Muscle of leg (tissue), 11 donors: ENCODE data around the gene ADRM1. TPM values are rescaled to one million over a fixed set of nuclear protein-coding genes. Genes with fewer than 3 reads are reported as not detected.

Experiments used
- DNase-seq: peaks from one replicate; pipeline ENCODE4 v3.0.0; 2013
- H3K27ac ChIP-seq: one replicate; pipeline ENCODE4 v1.5.1; 2013; ENCODE audit warnings: mild to moderate bottlenecking, low read length, control low read depth
- H3K27me3 ChIP-seq: one replicate; pipeline ENCODE4 v1.6.1; 2013; ENCODE audit warnings: low read length; ENCODE audit not compliant: control insufficient read depth, insufficient read depth
- H3K36me3 ChIP-seq: one replicate; pipeline ENCODE4 v1.6.1; 2013; ENCODE audit warnings: low read length; ENCODE audit not compliant: control insufficient read depth, insufficient read depth
- H3K4me1 ChIP-seq: one replicate; pipeline ENCODE4 v1.6.1; 2013; ENCODE audit warnings: low read length; ENCODE audit not compliant: control insufficient read depth, insufficient read depth
- H3K4me3 ChIP-seq: one replicate; pipeline ENCODE4 v1.5.1; 2013; ENCODE audit warnings: low read length, control low read depth
- H3K9me3 ChIP-seq: replicated peaks from 2 replicates; pipeline ENCODE4 v1.6.1; 2013; ENCODE audit warnings: low read depth, low read length; ENCODE audit not compliant: control insufficient read depth
- WGBS: methylation state at CpG from one replicate; pipeline ENCODE4 v1.1.5; 2013; ENCODE audit warnings: missing lambda C conversion rate; ENCODE audit not compliant: insufficient coverage; 5-methylcytosine and 5-hydroxymethylcytosine counted together
- polyA plus RNA-seq, 8 donors: library from polyadenylated mRNA; unstranded; fragments of 120-200 nt; gene quantifications; one replicate each; pipeline versions ENCODE4 v1.2.1 to v1.2.3, GENCODE V29; 2013; ENCODE audit warnings: inconsistent platforms in 1 of 8, low replicate concordance in 1 of 8; ENCODE audit not compliant: insufficient read length in 8 of 8, insufficient read depth in 1 of 8
- total RNA-seq: library from RNA; stranded (reverse); fragments of 120-200 nt; gene quantifications from one replicate; pipeline ENCODE4 v1.2.4, GENCODE V29; 2013

ADRM1 gene
- total and polyA plus RNA-seq, 9 donors, result 53.6 to 65.6 (median 59.2) TPM

DNA sequence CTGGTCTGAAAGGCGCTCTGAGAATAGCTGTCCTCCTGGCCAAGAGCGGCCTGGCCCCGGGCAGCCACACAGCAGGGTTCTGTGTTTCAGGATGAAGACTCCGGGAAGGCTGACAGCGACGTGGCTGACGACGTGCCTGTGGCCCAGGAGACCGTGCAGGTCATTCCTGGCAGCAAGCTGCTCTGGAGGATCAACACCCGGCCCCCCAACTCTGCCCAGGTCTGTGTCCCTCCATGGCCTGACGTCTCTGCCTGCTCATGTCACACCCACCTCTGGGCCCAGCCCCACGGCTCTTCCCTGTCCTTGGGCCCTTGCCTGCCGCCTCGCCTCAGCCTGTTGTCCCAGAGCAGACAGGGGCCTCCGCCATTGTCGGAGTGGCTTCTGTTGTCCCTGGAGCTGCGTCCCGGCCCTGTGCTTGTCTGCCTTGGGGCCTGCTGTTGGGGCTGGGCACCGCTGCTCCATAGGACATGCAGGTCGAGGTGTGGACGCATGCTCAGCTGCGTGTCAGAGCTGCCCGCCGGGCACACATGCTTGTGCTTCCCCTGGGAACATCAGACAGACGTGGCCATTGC, 16.2 kb upstream of the ADRM1 start:
- no peak for DNase-seq
- Histone ChIP-seq H3K27me3 (no peaks in the 10 kb centered on the region), H3K36me3 (peaks cover 65% of the 10 kb centered on the region), H3K4me3 (no peak overlapping the region), H3K27ac (peak overlapping the region; percentile 29), H3K4me1 (peaks cover 29% of the 10 kb centered on the region), H3K9me3 (no peaks in the 10 kb centered on the region)
- 86% methylated on average over 24 of the region's 25 CpGs for WGBS

DNA sequence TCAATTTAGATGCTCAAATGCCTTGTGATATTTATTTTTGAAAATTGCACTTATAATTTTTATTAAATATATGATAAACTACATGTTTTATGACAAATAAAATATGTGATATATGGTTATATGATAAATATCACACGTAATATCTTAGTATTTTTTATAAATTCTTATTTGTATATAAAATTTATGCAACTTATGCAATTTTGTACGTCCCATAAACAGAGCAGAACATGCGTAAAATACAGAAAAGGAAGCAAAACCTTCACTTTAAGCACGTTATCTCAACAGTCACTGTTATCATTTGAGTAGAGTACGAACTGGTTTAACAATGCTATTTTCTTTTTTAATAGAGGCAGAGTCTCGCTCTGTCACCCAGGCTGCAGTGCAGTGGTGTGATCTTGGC, 15.7 kb upstream of the ADRM1 start:
- Histone ChIP-seq H3K27me3 (no peaks in the 10 kb centered on the region), H3K4me1 (peaks cover 23% of the 10 kb centered on the region), H3K36me3 (peaks cover 65% of the 10 kb centered on the region), H3K4me3 (no peak overlapping the region), H3K27ac (no peak overlapping the region), H3K9me3 (no peaks in the 10 kb centered on the region)
- WGBS, result 100% methylated on average over 1 of the region's 6 CpGs
- no peak for DNase-seq

DNA sequence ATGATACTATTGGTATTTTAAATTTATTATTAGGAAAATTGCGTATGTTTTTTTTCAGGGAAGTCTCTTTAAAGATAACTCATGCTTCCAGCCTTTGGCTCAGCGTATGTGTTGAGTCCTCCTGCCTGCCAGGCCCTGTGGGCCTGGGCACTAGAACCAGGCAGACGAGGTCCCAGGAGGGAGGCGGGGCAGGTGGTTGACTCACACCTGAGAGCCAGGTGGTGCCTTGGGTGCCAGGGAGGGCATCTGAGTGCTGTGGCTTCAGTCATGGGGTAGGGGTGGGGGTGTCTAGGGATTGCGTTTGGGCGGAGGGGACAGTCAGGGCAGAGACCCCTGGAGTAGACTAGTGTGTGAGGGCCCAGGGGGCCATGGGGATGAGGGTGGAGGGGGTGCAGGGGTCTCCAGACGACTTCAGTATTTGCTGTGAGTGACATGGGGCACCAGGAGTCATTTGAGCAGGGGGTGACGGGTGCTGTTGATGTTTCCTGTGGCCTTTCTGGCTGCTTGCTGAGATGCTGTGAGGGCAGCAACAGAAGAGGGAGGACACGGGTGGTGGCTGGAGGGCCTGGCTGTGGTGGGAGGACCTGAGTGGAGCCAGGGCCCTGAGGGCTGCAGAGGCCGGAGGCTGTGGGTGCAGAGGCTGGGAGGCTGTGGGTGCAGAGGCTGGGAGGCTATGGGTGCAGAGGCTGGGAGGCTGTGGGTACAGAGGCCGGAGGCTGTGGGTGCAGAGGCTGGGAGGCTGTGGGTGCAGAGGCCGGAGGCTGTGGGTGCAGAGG, 14.8 kb upstream of the ADRM1 start:
- no peaks in the 10 kb centered on the region for H3K27me3 ChIP-seq
- H3K9me3 ChIP-seq, result no peaks in the 10 kb centered on the region
- peaks cover 16% of the 10 kb centered on the region for H3K4me1 ChIP-seq
- H3K27ac ChIP-seq, result no peak overlapping the region
- H3K4me3 ChIP-seq, result no peak overlapping the region
- 92% methylated on average over 12 of the region's 12 CpGs for WGBS
- DNase-seq, result no peak
- peaks cover 66% of the 10 kb centered on the region for H3K36me3 ChIP-seq

DNA sequence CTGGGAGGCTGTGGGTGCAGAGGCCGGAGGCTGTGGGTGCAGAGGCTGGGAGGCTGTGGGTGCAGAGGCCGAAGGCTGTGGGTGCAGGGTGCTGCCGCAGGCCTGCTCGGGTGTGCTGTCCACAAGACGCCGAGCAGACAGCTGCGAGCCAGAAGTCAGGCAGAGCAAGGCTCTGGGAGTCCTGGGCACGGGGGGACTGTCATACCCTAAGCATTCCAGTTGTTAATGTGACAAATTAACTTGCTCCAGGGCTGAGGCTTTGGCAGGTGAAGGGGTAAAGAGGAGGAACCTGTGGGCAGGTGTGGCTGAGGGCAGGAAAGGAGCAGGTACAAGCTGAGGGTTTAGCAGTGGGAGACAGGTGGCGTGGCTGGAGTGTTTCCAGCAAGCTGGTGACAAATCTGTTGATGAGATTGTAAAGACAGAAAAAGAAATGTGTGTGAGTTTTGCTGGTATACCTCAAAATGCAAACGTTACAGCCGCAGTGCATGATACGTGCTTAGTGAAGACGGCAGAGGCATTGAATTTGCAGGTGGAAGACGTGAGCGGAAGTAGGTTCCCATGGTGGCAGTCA, 14.2 kb upstream of the ADRM1 start:
- Histone ChIP-seq H3K4me3 (no peak overlapping the region), H3K27me3 (no peaks in the 10 kb centered on the region), H3K27ac (no peak overlapping the region), H3K36me3 (peaks cover 68% of the 10 kb centered on the region), H3K4me1 (peaks cover 9% of the 10 kb centered on the region), H3K9me3 (no peaks in the 10 kb centered on the region)
- DNase-seq, result no peak
- 91% methylated on average over 15 of the region's 15 CpGs for WGBS

DNA sequence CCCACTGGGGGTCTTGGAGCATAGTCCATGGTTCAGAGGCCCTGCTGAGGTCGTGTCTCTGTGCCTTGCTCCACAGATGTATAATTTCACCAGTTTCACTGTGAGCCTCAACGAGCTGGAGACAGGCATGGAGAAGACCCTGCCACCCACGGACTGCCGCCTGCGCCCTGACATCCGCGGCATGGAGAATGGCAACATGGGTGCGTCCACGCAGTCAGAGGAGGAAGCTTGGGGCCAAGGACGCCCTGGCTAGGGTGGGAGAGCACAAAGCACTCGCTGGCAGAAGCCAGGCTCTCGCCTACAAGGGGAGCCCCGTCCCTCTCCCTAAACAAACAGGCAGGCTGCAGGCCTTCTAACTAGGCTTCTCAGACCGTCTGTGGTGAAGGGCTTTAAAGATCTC, 13.7 kb upstream of the ADRM1 start:
- peaks cover 5% of the 10 kb centered on the region for H3K4me1 ChIP-seq
- H3K36me3 ChIP-seq, result peaks cover 70% of the 10 kb centered on the region
- H3K9me3 ChIP-seq, result no peaks in the 10 kb centered on the region
- no peak for DNase-seq
- H3K27me3 ChIP-seq, result no peaks in the 10 kb centered on the region
- no peak overlapping the region for H3K4me3 ChIP-seq
- 76% methylated on average over 9 of the region's 14 CpGs for WGBS
- H3K27ac ChIP-seq, result no peak overlapping the region

DNA sequence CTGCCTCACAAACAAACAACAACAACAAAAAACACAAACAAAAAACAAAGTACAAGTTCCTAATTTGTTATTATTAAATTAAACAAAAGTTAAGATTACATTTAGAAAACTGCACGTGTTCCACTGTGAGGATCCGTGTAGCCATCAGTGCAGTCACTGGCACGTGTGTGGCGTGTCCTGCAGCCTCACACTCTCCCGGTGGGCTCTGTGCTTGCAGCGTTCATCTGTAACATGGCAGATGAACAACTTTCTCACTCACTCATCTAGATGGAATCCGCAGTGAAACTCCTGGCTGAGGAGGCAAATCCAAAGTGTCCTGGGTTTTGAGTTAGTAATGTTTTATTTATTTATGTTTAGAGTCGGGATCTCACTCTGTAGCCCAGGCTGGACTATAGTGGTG, 12.9 kb upstream of the ADRM1 start:
- H3K36me3 ChIP-seq, result peaks cover 71% of the 10 kb centered on the region

DNA sequence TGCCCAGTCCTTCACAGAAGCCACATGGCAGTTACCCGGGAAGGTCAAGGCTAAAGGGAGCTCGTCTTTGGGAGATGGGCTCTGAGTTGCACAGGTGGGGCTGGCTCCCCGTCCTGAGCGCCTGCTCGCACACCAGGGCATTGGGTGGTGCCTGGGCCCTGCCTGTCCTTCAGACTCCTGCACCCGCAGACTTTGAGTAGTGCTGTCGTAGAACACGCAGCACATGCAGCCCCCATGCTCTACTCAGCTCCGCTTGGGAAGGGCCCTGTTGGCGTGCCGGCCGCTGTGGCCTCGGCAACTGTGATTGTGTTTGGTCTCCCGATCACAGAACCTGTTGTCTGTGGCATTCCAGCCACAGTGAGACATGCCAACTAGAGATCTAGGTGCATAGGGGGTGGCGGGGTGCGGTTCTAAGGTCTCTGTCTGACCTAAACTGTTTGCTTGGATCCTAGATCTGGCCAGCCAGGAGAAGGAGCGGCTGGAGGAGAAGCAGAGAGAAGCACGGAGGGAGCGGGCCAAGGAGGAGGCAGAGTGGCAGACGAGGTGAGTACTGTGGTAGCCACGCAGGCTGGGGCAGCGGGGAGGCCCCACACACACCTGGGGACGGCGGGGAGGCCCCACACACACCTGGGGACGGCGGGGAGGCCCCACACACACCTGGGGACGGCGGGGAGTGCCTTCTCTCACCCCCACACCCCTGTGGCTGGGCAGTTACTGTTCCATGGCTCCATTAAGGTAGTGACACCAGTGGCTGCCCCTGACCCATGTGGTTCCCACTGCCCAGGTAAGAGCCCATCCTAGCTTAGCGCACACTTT, 11.3 kb upstream of the ADRM1 start:
- DNase-seq, result no peak
- WGBS, result 93% methylated on average over 29 of the region's 29 CpGs

More for the DNA sequence above, 12.9 kb upstream of the ADRM1 start:
- Histone ChIP-seq H3K27me3 (no peaks in the 10 kb centered on the region), H3K9me3 (no peaks in the 10 kb centered on the region), H3K27ac (no peak overlapping the region), H3K4me3 (no peak overlapping the region), H3K4me1 (peaks cover 4% of the 10 kb centered on the region)
- WGBS, result 81% methylated on average over 5 of the region's 8 CpGs
- no peak for DNase-seq

DNA sequence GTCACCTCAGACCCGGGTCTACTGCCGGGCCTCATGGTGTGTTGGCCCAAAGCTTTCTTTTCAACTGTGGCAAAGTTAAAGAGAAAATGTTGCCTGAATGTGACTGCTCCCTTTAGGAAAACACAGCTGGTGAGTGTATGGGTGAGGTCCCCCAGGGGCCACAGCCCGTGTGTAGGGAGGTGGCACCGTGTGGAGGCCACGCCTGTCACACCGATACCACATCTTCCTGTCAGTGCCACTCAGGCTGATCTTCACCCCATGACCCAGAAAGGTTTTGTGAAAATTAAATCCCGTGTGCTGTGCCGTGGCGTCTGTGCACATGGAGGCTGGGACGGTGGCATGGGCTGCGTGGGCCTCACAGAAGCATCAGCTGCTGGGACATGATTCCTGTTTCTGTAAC, 10.7 kb upstream of the ADRM1 start:
- WGBS, result 92% methylated on average over 2 of the region's 11 CpGs
- H3K36me3 ChIP-seq, result peaks cover 72% of the 10 kb centered on the region
- H3K4me1 ChIP-seq, result no peaks in the 10 kb centered on the region
- no peak overlapping the region for H3K4me3 ChIP-seq
- no peak overlapping the region for H3K27ac ChIP-seq
- DNase-seq, result no peak
- no peaks in the 10 kb centered on the region for H3K9me3 ChIP-seq
- no peaks in the 10 kb centered on the region for H3K27me3 ChIP-seq

More for the DNA sequence above, 11.3 kb upstream of the ADRM1 start:
- Histone ChIP-seq H3K27me3 (no peaks in the 10 kb centered on the region), H3K4me3 (no peak overlapping the region), H3K4me1 (peaks cover 3% of the 10 kb centered on the region), H3K27ac (no peak overlapping the region), H3K36me3 (peaks cover 74% of the 10 kb centered on the region), H3K9me3 (no peaks in the 10 kb centered on the region)

DNA sequence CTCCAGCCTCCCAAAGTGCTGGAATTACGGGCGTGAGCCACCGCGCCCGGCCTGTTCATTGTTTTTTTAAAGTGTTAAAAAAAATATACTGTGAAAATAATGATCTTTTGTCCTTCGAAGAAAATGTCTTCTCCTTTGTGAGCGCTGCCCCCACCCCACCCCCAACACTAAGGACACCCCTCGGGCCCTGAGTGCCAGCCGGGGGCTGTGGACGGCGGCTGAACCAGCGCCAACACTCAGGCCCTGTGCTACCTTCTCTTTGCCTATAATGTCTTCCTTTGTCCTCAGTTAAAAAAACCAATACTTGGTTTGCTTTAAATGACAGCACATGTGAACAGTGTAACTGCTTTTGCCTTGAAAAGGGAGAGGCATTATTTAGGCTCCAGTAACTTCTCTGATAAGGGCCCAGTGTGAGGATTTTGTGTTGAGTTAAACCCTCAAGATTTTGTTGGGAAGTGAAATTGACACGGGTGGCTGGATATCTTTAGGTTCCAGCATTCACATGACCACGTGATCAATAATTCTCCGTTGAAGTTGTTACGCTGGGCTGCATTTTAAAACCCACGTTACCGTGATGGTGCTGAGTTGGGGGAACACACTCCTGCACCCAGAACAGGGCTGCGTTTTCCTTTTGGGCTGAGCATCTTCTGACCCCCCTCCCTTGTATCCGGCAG, 9.5 kb upstream of the ADRM1 start:
- WGBS, result 86% methylated on average over 12 of the region's 20 CpGs
- no peaks in the 10 kb centered on the region for H3K9me3 ChIP-seq
- no peak for DNase-seq
- H3K27ac ChIP-seq, result no peak overlapping the region
- H3K4me3 ChIP-seq, result no peak overlapping the region
- H3K27me3 ChIP-seq, result no peaks in the 10 kb centered on the region
- H3K4me1 ChIP-seq, result no peaks in the 10 kb centered on the region
- peaks cover 63% of the 10 kb centered on the region for H3K36me3 ChIP-seq
